IMR-90 (cell line): ENCODE data around the gene CDH22. TPM values are rescaled to one million over a fixed set of nuclear protein-coding genes. Genes with fewer than 3 reads are reported as not detected.

Source experiments
- ATAC-seq: fragments of 200-7000 bp; cut with Tn5 transposase; 2 replicates; pipeline ENCODE4 v1.9.1; 2020; ENCODE audit warnings: low read depth, mild to moderate bottlenecking, moderate library complexity
- BruUV-seq: library from RNA; stranded (reverse); fragments of 400-500 nt; replicated peaks from 2 replicates; lab custom pipeline; 2021; lab: Mats Ljungman, UMichigan
- CTCF ChIA-PET: fragments of 300-600 bp; formaldehyde crosslinking; extraction: SDS; loops from one replicate; lab custom pipeline; 2021; ENCODE audit warnings: antibody characterized with exemption; lab: Yijun Ruan, JAX
- POLR2A ChIA-PET: fragments of 300-600 bp; sonication (Branson Sonifier 250); formaldehyde crosslinking; loops from one replicate; lab custom pipeline; 2022; ENCODE audit warnings: antibody characterized with exemption; ENCODE audit not compliant: unreplicated experiment; lab: Charles Lee
- DNase-seq: peaks from one replicate; pipeline ENCODE4 v3.0.0; 2013
- H2AFZ ChIP-seq: replicated peaks from 2 replicates; pipeline ENCODE3; 2013; ENCODE audit warnings: low read length, mild to moderate bottlenecking; ENCODE audit not compliant: poor library complexity
- H2AK5ac ChIP-seq: 2 replicates; pipeline ENCODE4 v1.6.1; 2013; ENCODE audit warnings: low read depth, low read length, inconsistent platforms
- H2AK9ac ChIP-seq: replicated peaks from 2 replicates; pipeline ENCODE3; 2013; ENCODE audit warnings: mild to moderate bottlenecking, low read depth, low read length, moderate library complexity; ENCODE audit not compliant: poor library complexity
- H2BK120ac ChIP-seq: 2 replicates; pipeline ENCODE4 v1.6.1; 2013; ENCODE audit warnings: low read depth, low read length, inconsistent platforms
- H2BK15ac ChIP-seq: 3 replicates; pipeline ENCODE4 v1.6.1; 2013; ENCODE audit warnings: low read depth, low read length, inconsistent platforms
- H2BK20ac ChIP-seq: 2 replicates; pipeline ENCODE4 v1.6.1; 2013; ENCODE audit warnings: low read depth, mild to moderate bottlenecking, inconsistent platforms, low read length, moderate library complexity
- H2BK5ac ChIP-seq: 2 replicates; pipeline ENCODE4 v1.6.1; 2013; ENCODE audit warnings: mild to moderate bottlenecking, low read depth, low read length, inconsistent platforms; ENCODE audit not compliant: poor library complexity, severe bottlenecking
- H3K14ac ChIP-seq: replicated peaks from 2 replicates; pipeline ENCODE4 v1.6.1; 2013; ENCODE audit warnings: low read depth, low read length, inconsistent platforms
- H3K18ac ChIP-seq: 2 replicates; pipeline ENCODE4 v1.6.1; 2013; ENCODE audit warnings: low read depth, low read length, control low read depth
- H3K23ac ChIP-seq: 2 replicates; pipeline ENCODE4 v1.6.1; 2013; ENCODE audit warnings: low read depth, low read length, inconsistent platforms
- H3K27ac ChIP-seq: 2 replicates; pipeline ENCODE4 v1.5.1; 2013; ENCODE audit warnings: mild to moderate bottlenecking, control low read depth, low read length; ENCODE audit not compliant: insufficient read depth
- H3K27me3 ChIP-seq: 2 replicates; pipeline ENCODE4 v1.6.1; 2013; ENCODE audit warnings: low read length; ENCODE audit not compliant: control insufficient read depth, insufficient read depth
- H3K36me3 ChIP-seq: 2 replicates; pipeline ENCODE4 v1.6.1; 2013; ENCODE audit warnings: low read length, mixed read lengths; ENCODE audit not compliant: control insufficient read depth, insufficient read depth
- H3K4ac ChIP-seq: 2 replicates; pipeline ENCODE4 v1.6.1; 2013; ENCODE audit warnings: low read depth, low read length, inconsistent platforms
- H3K4me1 ChIP-seq: 2 replicates; pipeline ENCODE4 v1.6.1; 2013; ENCODE audit warnings: low read length, mixed read lengths; ENCODE audit not compliant: control insufficient read depth, insufficient read depth
- H3K4me2 ChIP-seq: 2 replicates; pipeline ENCODE4 v1.6.1; 2013; ENCODE audit warnings: low read depth, mild to moderate bottlenecking, control low read depth, low read length, moderate library complexity
- H3K4me3 ChIP-seq: 2 replicates; pipeline ENCODE4 v1.5.1; 2013; ENCODE audit warnings: low read depth, mild to moderate bottlenecking, control low read depth, low read length, moderate library complexity; ENCODE audit not compliant: insufficient read depth
- H3K56ac ChIP-seq: 2 replicates; pipeline ENCODE4 v1.6.1; 2013; ENCODE audit warnings: low read length, inconsistent platforms; ENCODE audit not compliant: insufficient read depth; ENCODE audit errors: extremely low read depth
- H3K79me1 ChIP-seq, 2 experiments: 2 replicates each; pipeline ENCODE4 v1.6.1; 2013; ENCODE audit warnings: low read length in 2 of 2, inconsistent platforms in 1 of 2, low read depth in 1 of 2
- H3K9ac ChIP-seq: 2 replicates; pipeline ENCODE4 v1.6.1; 2013; ENCODE audit warnings: low read depth, low read length, control low read depth
- H3K9me1 ChIP-seq: 2 replicates; pipeline ENCODE4 v1.6.1; 2013; ENCODE audit warnings: low read length, inconsistent platforms; ENCODE audit not compliant: insufficient read depth
- H3K9me3 ChIP-seq: 2 replicates; pipeline ENCODE4 v1.6.1; 2013; ENCODE audit warnings: low read length; ENCODE audit not compliant: control insufficient read depth, insufficient read depth
- H4K20me1 ChIP-seq: 2 replicates; pipeline ENCODE4 v1.6.1; 2013; ENCODE audit warnings: low read length, inconsistent platforms; ENCODE audit not compliant: insufficient read depth
- H4K5ac ChIP-seq: 2 replicates; pipeline ENCODE4 v1.6.1; 2013; ENCODE audit warnings: mild to moderate bottlenecking, low read depth, low read length, control low read depth
- H4K8ac ChIP-seq, 2 experiments: 2 replicates each; pipeline ENCODE4 v1.6.1; 2013; ENCODE audit warnings: low read depth in 2 of 2, low read length in 2 of 2, control low read depth in 1 of 2, inconsistent platforms in 1 of 2
- H4K91ac ChIP-seq: 2 replicates; pipeline ENCODE4 v1.6.1; 2013; ENCODE audit warnings: low read depth, low read length, inconsistent platforms; ENCODE audit not compliant: insufficient read depth
- CTCF ChIP-seq: conservative IDR thresholded peaks from 2 replicates; pipeline ENCODE4 v1.5.1; 2012; ENCODE audit warnings: mild to moderate bottlenecking, low read depth, low read length, improper control_type of control experiment
- MAFK ChIP-seq: IDR thresholded peaks from 2 replicates; pipeline ENCODE4 v1.6.1; 2012; ENCODE audit warnings: low read depth, low read length, improper control_type of control experiment
- MAZ ChIP-seq: IDR thresholded peaks from 2 replicates; pipeline ENCODE4 v1.6.1; 2012; ENCODE audit warnings: low read depth, mild to moderate bottlenecking, low read length, improper control_type of control experiment, moderate library complexity, borderline replicate concordance
- MXI1 ChIP-seq: IDR thresholded peaks from 2 replicates; pipeline ENCODE4 v1.6.1; 2012; ENCODE audit warnings: low read depth, mild to moderate bottlenecking, low read length, moderate library complexity, borderline replicate concordance
- NFE2L2 ChIP-seq: fragments of 150-350 bp; IDR thresholded peaks from 2 replicates; pipeline ENCODE4 v1.6.1; 2016; ENCODE audit warnings: low read depth, mild to moderate bottlenecking, low read length
- POLR2A ChIP-seq: IDR thresholded peaks from 2 replicates; pipeline ENCODE4 v1.6.1; 2012; ENCODE audit warnings: mild to moderate bottlenecking, low read depth, low read length
- RAD21 ChIP-seq: IDR thresholded peaks from 2 replicates; pipeline ENCODE4 v1.6.1; 2012; ENCODE audit warnings: low read length, improper control_type of control experiment
- RCOR1 ChIP-seq: IDR thresholded peaks from 2 replicates; pipeline ENCODE4 v1.6.1; 2012; ENCODE audit warnings: mild to moderate bottlenecking, low read length, improper control_type of control experiment; ENCODE audit not compliant: insufficient replicate concordance
- RFX5 ChIP-seq: IDR thresholded peaks from 2 replicates; pipeline ENCODE4 v1.8.0; 2012; ENCODE audit warnings: low read depth, mild to moderate bottlenecking, low read length, moderate library complexity
- SMC3 ChIP-seq: fragments of 150-350 bp; IDR thresholded peaks from 2 replicates; pipeline ENCODE4 v1.6.1; 2016; ENCODE audit warnings: low read depth, mild to moderate bottlenecking, antibody characterized with exemption, low read length, moderate library complexity
- WGBS, 2 experiments: methylation state at CpG; one replicate each; pipeline versions ENCODE4 v1.1.5 to v1.1.7; 2013; ENCODE audit warnings: missing lambda C conversion rate in 2 of 2; ENCODE audit not compliant: insufficient read length in 1 of 2; ENCODE audit errors: extremely low coverage in 2 of 2; 5-methylcytosine and 5-hydroxymethylcytosine counted together
- dilution Hi-C: fragments of 300-500 bp; cut with HindIII; formaldehyde crosslinking; loops from one replicate; pipeline ENCODE4 v1.14.3; 2018; ENCODE audit warnings: low sequenced_read_pairs; ENCODE audit not compliant: unreplicated experiment
- in situ Hi-C: fragments of 300-500 bp; cut with MboI; formaldehyde crosslinking; loops from 3 replicates; pipeline ENCODE4 v1.14.3; 2019; ENCODE audit warnings: low sequenced_read_pairs, inconsistent platforms, mixed read lengths
- intact Hi-C: fragments of 100-400 bp; cut with micrococcal nuclease; formaldehyde crosslinking; loops from 2 replicates; pipeline ENCODE4 v1.10.0; 2022
- polyA plus RNA-seq, 3 experiments: library from polyadenylated mRNA; depleted of rRNA; stranded (reverse); fragments of >200 nt; gene quantifications; 2 replicates each; pipeline ENCODE4 v1.2.3, GENCODE V29; 2012; ENCODE audit warnings: low replicate concordance in 1 of 3
- total RNA-seq: library from RNA; depleted of rRNA; stranded (reverse); fragments of >200 nt; gene quantifications from 2 replicates; pipeline ENCODE4 v1.2.3, GENCODE V29; 2012

CDH22 gene
- total and polyA plus RNA-seq, 2 of the 4 experiments (the other 2 are of a cell fraction), result not detected

- Histone ChIP-seq H3K9me1 (0 out of 2 replicates have a peak, but pooled peaks cover 2% of the 10 kb centered on the region), H3K56ac (no peak overlapping the region), H3K27me3 (peaks cover 24% of the 10 kb centered on the region), H3K9me3 (no peaks in the 10 kb centered on the region), H3K4me1 (no peaks in the 10 kb centered on the region), H3K27ac (no peak overlapping the region), H2BK5ac (no peak overlapping the region), H2AFZ (no peak overlapping the region), H4K5ac (no peak overlapping the region), H2AK5ac (no peak overlapping the region), H2BK120ac (no peak overlapping the region), H3K18ac (no peak overlapping the region), H2BK20ac (no peak overlapping the region), H2AK9ac (no peak overlapping the region), H3K23ac (no peak overlapping the region), H2BK15ac (no peak overlapping the region), H3K36me3 (no peaks in the 10 kb centered on the region), H4K8ac (no peak overlapping the region), H3K4me3 (no peak overlapping the region), H3K4ac (no peak overlapping the region), H4K20me1 (no peaks in the 10 kb centered on the region), H4K91ac (no peak overlapping the region), H3K4me2 (no peak overlapping the region), H3K9ac (no peak overlapping the region), H3K79me1 (no peaks in the 10 kb centered on the region), H3K14ac (no peak overlapping the region)
- no peak for ATAC-seq
- DNase-seq, result no peak
- dilution Hi-C loops, result no loop called here
- ChIA-PET POLR2A (interaction anchor here (0.5 kb wide), 1 partner anchor 58 kb away, joined by 5 read pairs; no protein-coding TSS in a partner anchor), CTCF (interaction anchor here (1.1 kb wide), 1 partner anchor 14 kb away, joined by 3 read pairs; no protein-coding TSS in a partner anchor)
- in situ Hi-C loops, result no loop called here
- intact Hi-C loops, result no loop called here
- TF ChIP-seq RAD21 (no peak), RFX5 (no peak), SMC3 (no peak), MAZ (no peak), NFE2L2 (no peak), RCOR1 (no peak), CTCF (no peak), MXI1 (no peak), MAFK (no peak), POLR2A (no peak)
- 47% methylated on average over 6 of the region's 13 CpGs; no CpG with 5 or more reads in 1 of the 2 experiments for WGBS, 2 experiments
- BruUV-seq, result no TSS peak
These were observed 138.8 kb downstream of the CDH22 start for GRCh38 chr20:46169245-46170171.
